Progenitor cell of endocrine pancreas (in vitro differentiated cells): Measurements from ENCODE around the gene GPRC5C. TPM values are rescaled to one million over a fixed set of nuclear protein-coding genes. Genes with fewer than 3 reads are reported as not detected.

Experiments
- DNase-seq: peaks from one replicate; pipeline ENCODE4 v3.0.0; 2021; ENCODE audit warnings: low spot score; ENCODE audit not compliant: unreplicated experiment
- H3K27ac Mint-ChIP-seq: 2 replicates; pipeline ENCODE4 v1.8.0; 2021; ENCODE audit warnings: mild to moderate bottlenecking, moderate library complexity, mixed read lengths
- H3K27me3 Mint-ChIP-seq: 2 replicates; pipeline ENCODE4 v1.8.0; 2021; ENCODE audit warnings: mixed read lengths
- H3K36me3 Mint-ChIP-seq: 2 replicates; pipeline ENCODE4 v1.8.0; 2022; ENCODE audit warnings: mixed read lengths; ENCODE audit not compliant: insufficient read depth
- H3K4me1 Mint-ChIP-seq: 2 replicates; pipeline ENCODE4 v1.8.0; 2021; ENCODE audit warnings: low read depth, mixed read lengths
- H3K4me3 Mint-ChIP-seq: 2 replicates; pipeline ENCODE4 v1.8.0; 2021; ENCODE audit warnings: low read depth, mild to moderate bottlenecking, moderate library complexity, mixed read lengths
- H3K9me3 Mint-ChIP-seq: 2 replicates; pipeline ENCODE4 v1.8.0; 2021; ENCODE audit warnings: low read depth, mixed read lengths
- CTCF ChIP-seq: fragments of 200-600 bp; sonication (generic); IDR thresholded peaks from one replicate; pipeline ENCODE4 v1.5.0; 2021; ENCODE audit warnings: antibody characterized with exemption, mild to moderate bottlenecking; ENCODE audit not compliant: unreplicated experiment
- total RNA-seq: library from RNA; stranded (reverse); gene quantifications from 2 replicates; pipeline ENCODE4 v1.2.1, GENCODE V29; 2021

Gene GPRC5C
- total RNA-seq, 1 donor from 2014 or later, result 207 TPM

GRCh38 chr17:74415608-74416396 lies 16.1 kb upstream of the GPRC5C start:
- Mint-ChIP-seq H3K4me3 (no peak overlapping the region), H3K27ac (peak overlapping the region; percentile 67), H3K4me1 (peaks cover 20% of the 10 kb centered on the region), H3K9me3 (peaks cover 1% of the 10 kb centered on the region), H3K27me3 (no peaks in the 10 kb centered on the region), H3K36me3 (no peaks in the 10 kb centered on the region)
- DNase-seq, result no peak
- no peak for TF ChIP-seq CTCF

GRCh38 chr17:74417178-74418045 lies 14.5 kb upstream of the GPRC5C start:
- DNase-seq, result no peak

GRCh38 chr17:74419928-74420411 lies 11.9 kb upstream of the GPRC5C start:
- Mint-ChIP-seq H3K4me1 (peaks cover 20% of the 10 kb centered on the region), H3K27ac (peak overlapping the region; percentile 32), H3K27me3 (no peaks in the 10 kb centered on the region), H3K4me3 (no peak overlapping the region), H3K36me3 (no peaks in the 10 kb centered on the region), H3K9me3 (no peaks in the 10 kb centered on the region)
- no peak for TF ChIP-seq CTCF
- no peak for DNase-seq

More at GRCh38 chr17:74417178-74418045, 14.5 kb upstream of the GPRC5C start:
- peaks cover 21% of the 10 kb centered on the region for H3K4me1 Mint-ChIP-seq
- no peaks in the 10 kb centered on the region for H3K36me3 Mint-ChIP-seq
- no peaks in the 10 kb centered on the region for H3K9me3 Mint-ChIP-seq
- TF ChIP-seq CTCF, result no peak
- H3K27ac Mint-ChIP-seq, result peak overlapping the region; percentile 54
- H3K27me3 Mint-ChIP-seq, result no peaks in the 10 kb centered on the region
- H3K4me3 Mint-ChIP-seq, result no peak overlapping the region

GRCh38 chr17:74424117-74424516 lies 7.8 kb upstream of the GPRC5C start:
- no peaks in the 10 kb centered on the region for H3K9me3 Mint-ChIP-seq
- no peak overlapping the region for H3K4me3 Mint-ChIP-seq
- no peak overlapping the region for H3K27ac Mint-ChIP-seq
- H3K4me1 Mint-ChIP-seq, result peaks cover 33% of the 10 kb centered on the region
- no peak for DNase-seq
- no peak for TF ChIP-seq CTCF
- H3K36me3 Mint-ChIP-seq, result no peaks in the 10 kb centered on the region
- no peaks in the 10 kb centered on the region for H3K27me3 Mint-ChIP-seq

GRCh38 chr17:74424657-74425056 lies 7.2 kb upstream of the GPRC5C start:
- no peak overlapping the region for H3K4me3 Mint-ChIP-seq
- DNase-seq, result no peak
- no peaks in the 10 kb centered on the region for H3K27me3 Mint-ChIP-seq
- no peaks in the 10 kb centered on the region for H3K36me3 Mint-ChIP-seq
- H3K4me1 Mint-ChIP-seq, result peaks cover 35% of the 10 kb centered on the region
- H3K9me3 Mint-ChIP-seq, result no peaks in the 10 kb centered on the region
- no peak for TF ChIP-seq CTCF
- no peak overlapping the region for H3K27ac Mint-ChIP-seq
